Activated naive CD8-positive, alpha-beta T cell (primary cell): ENCODE measurements around the gene ARL6.

Experiments
- H3K27ac Mint-ChIP-seq: one replicate; pipeline ENCODE4 v1.8.0; 2021; ENCODE audit warnings: mixed read lengths
- H3K27me3 Mint-ChIP-seq: one replicate; pipeline ENCODE4 v1.8.0; 2021; ENCODE audit warnings: mixed read lengths
- H3K36me3 Mint-ChIP-seq: one replicate; pipeline ENCODE4 v1.8.0; 2021; ENCODE audit warnings: mixed read lengths
- H3K4me1 Mint-ChIP-seq: one replicate; pipeline ENCODE4 v1.8.0; 2021; ENCODE audit warnings: low read depth, mixed read lengths
- H3K4me3 Mint-ChIP-seq: one replicate; pipeline ENCODE4 v1.8.0; 2021; ENCODE audit warnings: mild to moderate bottlenecking, mixed read lengths
- H3K9me3 Mint-ChIP-seq: one replicate; pipeline ENCODE4 v1.8.0; 2021; ENCODE audit warnings: low read depth, mixed read lengths

The ARL6 gene

DNA sequence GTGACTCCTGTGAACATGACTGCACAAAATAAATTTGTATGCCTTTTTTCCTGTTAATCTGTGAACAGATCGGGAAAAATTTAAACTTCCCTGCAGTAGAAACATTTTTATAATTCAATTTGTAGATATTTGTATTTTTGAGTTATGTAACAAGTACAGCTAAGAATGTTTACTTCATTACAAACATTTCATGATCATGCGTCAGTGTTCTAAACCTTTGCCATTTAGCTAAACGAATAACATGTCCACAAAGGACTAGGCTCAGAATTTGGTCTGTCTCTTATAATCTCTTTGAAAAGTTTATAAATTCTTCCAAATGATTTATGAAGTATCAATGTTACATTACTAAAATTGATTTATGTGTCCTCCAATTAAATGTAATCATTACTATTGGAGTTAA, 39.9 kb downstream of the ARL6 start:
- no peaks in the 10 kb centered on the region for H3K9me3 Mint-ChIP-seq
- H3K36me3 Mint-ChIP-seq, result peaks cover 4% of the 10 kb centered on the region
- no peaks in the 10 kb centered on the region for H3K4me1 Mint-ChIP-seq
- no peak overlapping the region for H3K27ac Mint-ChIP-seq
- H3K27me3 Mint-ChIP-seq, result peaks cover 1% of the 10 kb centered on the region
- no peak overlapping the region for H3K4me3 Mint-ChIP-seq

DNA sequence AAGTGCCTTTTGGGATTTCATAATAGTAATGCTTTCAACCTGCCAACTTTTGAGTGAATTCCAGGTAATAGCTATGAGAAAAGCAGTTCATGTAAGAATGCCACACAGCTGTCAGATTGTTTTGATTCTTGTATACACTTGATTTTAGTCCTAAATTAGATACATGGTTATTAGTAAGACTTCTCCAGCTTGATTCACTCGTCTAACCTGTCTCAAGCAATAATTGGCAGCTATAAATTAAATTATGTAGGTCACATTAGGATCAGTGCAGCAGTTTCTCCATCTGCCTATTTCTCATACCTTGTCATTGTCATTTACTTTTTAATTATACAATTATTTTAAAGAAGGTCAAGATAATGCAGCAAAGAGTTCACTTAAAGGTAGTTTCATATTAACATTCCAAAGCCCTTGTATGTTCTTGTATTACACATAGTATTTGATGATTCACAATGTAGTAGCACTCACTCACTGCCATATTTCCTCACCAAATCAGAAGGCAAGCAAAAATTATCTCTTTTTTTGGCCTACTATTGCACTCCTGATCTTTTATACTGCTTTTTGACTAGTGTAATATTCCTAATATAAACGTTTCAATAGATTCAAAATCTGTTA, 46.3 kb downstream of the ARL6 start:
- H3K4me1 Mint-ChIP-seq, result peaks cover 9% of the 10 kb centered on the region
- peaks cover 2% of the 10 kb centered on the region for H3K36me3 Mint-ChIP-seq
- no peak overlapping the region for H3K27ac Mint-ChIP-seq
- no peak overlapping the region for H3K4me3 Mint-ChIP-seq
- H3K9me3 Mint-ChIP-seq, result no peaks in the 10 kb centered on the region
- peaks cover 1% of the 10 kb centered on the region for H3K27me3 Mint-ChIP-seq

DNA sequence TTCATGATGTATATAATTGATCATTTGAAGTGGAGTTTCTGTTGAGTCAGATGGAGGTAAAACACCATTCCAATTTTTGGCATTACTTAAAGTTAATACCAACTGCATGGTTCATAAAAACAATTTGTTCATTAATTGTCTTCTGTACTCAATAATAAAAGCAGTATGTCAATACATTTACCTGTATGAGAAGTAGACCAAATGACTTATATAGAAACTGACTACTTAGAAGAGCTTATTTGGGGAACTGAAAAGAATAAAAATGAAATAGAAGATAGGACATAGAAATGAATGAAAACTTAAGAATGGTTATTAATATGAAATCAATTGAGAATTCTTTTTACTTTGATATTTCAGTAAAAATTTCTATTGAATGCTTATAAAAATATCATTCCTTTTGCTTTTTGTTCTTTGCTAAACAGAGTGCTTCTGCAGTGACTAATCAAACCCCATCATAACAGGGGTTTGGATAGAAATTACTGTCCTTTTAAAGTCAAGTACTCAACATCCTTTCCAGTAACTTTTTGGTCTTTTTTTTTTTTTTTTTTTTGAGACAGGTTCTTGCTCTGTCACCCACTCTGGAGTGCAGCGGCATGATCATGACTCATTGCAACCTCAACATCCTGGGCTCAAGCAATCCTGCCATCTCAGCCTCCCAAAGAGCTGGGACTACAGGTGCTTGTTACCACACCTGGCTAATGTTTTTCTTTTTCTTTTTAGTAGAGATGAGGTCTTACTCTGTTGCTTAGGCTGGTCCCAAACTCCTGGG, 50.8 kb downstream of the ARL6 start:
- peaks cover 2% of the 10 kb centered on the region for H3K36me3 Mint-ChIP-seq
- peak overlapping the region; percentile 17 for H3K27ac Mint-ChIP-seq
- peaks cover 5% of the 10 kb centered on the region for H3K27me3 Mint-ChIP-seq
- no peaks in the 10 kb centered on the region for H3K9me3 Mint-ChIP-seq
- H3K4me3 Mint-ChIP-seq, result no peak overlapping the region
- peaks cover 11% of the 10 kb centered on the region for H3K4me1 Mint-ChIP-seq

DNA sequence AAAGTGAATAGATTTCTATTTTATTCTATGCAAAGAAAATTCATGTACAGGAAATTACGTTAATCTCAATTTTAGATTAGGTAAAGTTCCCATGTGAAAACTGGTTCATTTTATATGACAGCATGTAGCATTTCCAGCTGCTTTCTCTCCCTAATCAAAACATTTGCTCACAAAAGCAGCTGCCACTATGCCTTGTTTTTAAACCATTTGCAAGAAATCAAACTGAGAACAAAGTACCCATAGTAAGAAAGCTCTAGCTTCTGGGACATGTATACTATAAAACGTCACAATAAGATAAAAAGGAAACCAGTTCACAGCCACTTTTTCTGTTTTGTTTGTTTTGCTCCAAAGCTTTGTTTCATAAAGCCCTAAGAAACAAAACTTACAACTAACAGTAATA, 52.3 kb downstream of the ARL6 start:
- H3K4me3 Mint-ChIP-seq, result no peak overlapping the region
- H3K27ac Mint-ChIP-seq, result no peak overlapping the region
- peaks cover 2% of the 10 kb centered on the region for H3K36me3 Mint-ChIP-seq
- H3K4me1 Mint-ChIP-seq, result peaks cover 20% of the 10 kb centered on the region
- peaks cover 10% of the 10 kb centered on the region for H3K27me3 Mint-ChIP-seq
- H3K9me3 Mint-ChIP-seq, result no peaks in the 10 kb centered on the region

DNA sequence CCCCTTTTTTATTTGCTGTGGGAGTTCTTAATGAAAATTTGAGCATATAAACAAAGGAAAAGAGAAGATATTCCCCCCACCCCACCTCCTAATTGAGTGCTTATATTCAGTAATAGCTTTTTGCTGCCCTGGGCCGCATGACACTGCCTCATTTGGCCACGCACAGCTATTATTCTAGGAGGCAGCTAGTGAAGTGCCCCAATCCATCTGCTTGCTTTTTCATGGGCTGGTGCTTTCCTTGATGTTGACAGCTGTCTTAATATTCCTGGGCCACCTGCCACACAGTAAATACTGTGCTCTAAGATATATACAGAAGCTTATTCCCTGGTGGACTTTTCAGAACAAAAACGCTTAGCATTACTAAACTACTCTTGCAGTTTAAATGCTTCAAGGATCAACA, 53.4 kb downstream of the ARL6 start:
- Mint-ChIP-seq H3K9me3 (no peaks in the 10 kb centered on the region), H3K27me3 (peaks cover 10% of the 10 kb centered on the region), H3K36me3 (no peaks in the 10 kb centered on the region), H3K4me1 (peaks cover 27% of the 10 kb centered on the region), H3K27ac (no peak overlapping the region), H3K4me3 (no peak overlapping the region)

DNA sequence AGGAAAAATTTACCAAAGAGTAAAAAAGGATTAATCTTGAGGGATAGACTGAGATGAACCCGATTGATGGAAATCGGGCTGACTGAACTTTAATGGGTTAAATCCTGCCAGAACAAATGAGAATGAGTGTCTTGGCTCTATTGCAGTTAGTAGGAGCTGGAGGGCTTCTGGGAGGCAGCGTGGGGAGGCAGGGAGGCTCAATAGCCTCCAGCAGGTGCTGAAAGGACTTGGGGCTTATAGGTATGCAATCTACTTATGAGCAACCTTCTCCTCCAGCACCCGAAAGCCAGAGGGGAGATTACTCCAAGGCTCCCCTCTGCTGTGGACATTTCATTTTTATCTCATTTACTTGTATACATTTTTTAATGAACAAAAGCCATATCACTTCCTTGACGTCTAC, 56.2 kb downstream of the ARL6 start:
- H3K4me1 Mint-ChIP-seq, result peaks cover 24% of the 10 kb centered on the region
- peak overlapping the region; percentile 85 for H3K4me3 Mint-ChIP-seq
- no peaks in the 10 kb centered on the region for H3K36me3 Mint-ChIP-seq
- peaks cover 11% of the 10 kb centered on the region for H3K27me3 Mint-ChIP-seq
- H3K9me3 Mint-ChIP-seq, result no peaks in the 10 kb centered on the region
- H3K27ac Mint-ChIP-seq, result peak overlapping the region; percentile 46

DNA sequence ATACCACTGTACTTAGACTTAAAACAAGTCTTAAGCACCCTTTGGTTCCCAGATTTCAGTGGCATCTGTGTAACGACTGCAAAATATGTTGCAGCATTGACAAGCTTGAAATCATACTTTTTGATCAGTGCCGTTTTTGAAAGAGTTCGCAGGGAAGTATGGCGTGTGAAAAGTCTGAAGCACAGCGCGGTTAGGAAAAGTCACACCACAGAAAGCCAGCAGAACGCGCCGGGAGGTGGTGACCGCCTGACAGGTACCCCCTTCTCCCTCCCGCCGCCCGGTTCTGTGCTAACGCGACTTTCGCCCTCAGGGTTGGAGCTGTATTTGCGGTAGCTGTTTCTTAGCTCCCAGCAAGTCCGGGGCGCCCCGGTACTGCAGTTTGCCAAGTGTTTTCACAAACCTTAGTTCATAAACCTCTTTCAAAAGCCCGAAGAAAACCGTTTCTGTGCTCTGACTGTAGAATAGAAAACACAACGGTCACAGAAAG, 56.8 kb downstream of the ARL6 start:
- Mint-ChIP-seq H3K36me3 (no peaks in the 10 kb centered on the region), H3K4me1 (peaks cover 22% of the 10 kb centered on the region), H3K27me3 (peaks cover 8% of the 10 kb centered on the region), H3K9me3 (no peaks in the 10 kb centered on the region), H3K27ac (peak overlapping the region; percentile 28), H3K4me3 (peak overlapping the region; percentile 85)

DNA sequence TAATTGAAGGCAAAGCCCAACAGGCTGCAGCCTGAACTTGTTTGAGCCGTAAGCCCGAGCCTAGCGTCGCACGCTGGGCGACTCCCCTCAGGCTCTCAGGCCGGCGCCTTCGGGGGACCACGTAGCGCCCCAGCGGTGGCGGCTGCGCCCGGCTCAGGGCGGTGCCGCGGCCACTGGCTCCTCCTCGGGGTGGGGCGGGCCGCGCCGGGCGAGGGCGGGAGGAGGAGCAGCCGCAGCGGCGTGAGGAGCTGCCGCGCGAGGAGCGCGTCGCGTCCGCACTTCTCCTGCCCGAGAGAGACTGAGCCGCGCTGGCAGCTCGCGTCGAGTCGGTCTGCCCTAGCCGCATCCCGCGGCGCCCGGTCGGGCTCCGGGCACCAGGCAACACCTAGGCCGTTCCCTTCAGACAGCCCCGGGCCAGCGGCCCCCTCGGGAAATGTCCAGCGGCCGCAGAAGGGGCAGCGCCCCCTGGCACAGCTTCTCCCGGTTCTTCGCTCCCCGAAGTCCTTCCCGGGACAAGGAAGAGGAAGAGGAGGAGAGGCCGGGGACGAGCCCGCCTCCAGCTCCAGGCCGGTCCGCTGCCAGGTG, 57.3 kb downstream of the ARL6 start, which contains the start of gene CRYBG3:
Gene CRYBG3 (plus strand): TSS at position 238 of the 585 bp plus-strand sequence. CDS start 196 bp downstream, at position 434.
- Mint-ChIP-seq H3K36me3 (no peaks in the 10 kb centered on the region), H3K27me3 (peaks cover 7% of the 10 kb centered on the region)

DNA sequence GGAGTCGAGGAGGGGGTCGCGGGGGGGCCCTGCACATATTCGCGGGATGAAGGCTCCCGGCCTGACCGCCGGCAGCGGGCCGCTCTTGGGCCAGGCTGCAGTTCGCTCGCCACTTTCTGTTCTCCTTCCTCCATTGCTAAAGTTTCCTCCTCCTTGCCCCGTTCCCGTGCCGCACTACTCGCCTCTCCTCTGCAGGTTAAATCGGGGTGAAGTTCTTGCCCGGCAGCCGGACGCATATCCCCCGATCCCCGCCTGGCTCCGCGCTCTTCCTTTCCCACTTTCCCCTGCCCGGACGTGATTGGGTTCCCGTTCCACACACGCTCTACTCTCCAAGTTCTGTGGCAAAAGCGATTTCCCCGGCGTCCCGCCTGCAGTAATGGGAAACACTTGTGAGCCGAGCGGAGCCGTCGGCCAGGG, 57.8 kb downstream of the ARL6 start:
- H3K36me3 Mint-ChIP-seq, result no peaks in the 10 kb centered on the region
- H3K27me3 Mint-ChIP-seq, result peaks cover 7% of the 10 kb centered on the region
- H3K27ac Mint-ChIP-seq, result peak overlapping the region; percentile 80
- H3K9me3 Mint-ChIP-seq, result no peaks in the 10 kb centered on the region
- peaks cover 22% of the 10 kb centered on the region for H3K4me1 Mint-ChIP-seq
- peak overlapping the region; percentile 95 for H3K4me3 Mint-ChIP-seq

More for the DNA sequence above, 57.3 kb downstream of the ARL6 start, which contains the start of gene CRYBG3:
- Mint-ChIP-seq H3K4me1 (peaks cover 22% of the 10 kb centered on the region), H3K27ac (peak within 1 kb of the TSS; percentile 80), H3K4me3 (peak within 1 kb of the TSS; percentile 95), H3K9me3 (no peaks in the 10 kb centered on the region)

DNA sequence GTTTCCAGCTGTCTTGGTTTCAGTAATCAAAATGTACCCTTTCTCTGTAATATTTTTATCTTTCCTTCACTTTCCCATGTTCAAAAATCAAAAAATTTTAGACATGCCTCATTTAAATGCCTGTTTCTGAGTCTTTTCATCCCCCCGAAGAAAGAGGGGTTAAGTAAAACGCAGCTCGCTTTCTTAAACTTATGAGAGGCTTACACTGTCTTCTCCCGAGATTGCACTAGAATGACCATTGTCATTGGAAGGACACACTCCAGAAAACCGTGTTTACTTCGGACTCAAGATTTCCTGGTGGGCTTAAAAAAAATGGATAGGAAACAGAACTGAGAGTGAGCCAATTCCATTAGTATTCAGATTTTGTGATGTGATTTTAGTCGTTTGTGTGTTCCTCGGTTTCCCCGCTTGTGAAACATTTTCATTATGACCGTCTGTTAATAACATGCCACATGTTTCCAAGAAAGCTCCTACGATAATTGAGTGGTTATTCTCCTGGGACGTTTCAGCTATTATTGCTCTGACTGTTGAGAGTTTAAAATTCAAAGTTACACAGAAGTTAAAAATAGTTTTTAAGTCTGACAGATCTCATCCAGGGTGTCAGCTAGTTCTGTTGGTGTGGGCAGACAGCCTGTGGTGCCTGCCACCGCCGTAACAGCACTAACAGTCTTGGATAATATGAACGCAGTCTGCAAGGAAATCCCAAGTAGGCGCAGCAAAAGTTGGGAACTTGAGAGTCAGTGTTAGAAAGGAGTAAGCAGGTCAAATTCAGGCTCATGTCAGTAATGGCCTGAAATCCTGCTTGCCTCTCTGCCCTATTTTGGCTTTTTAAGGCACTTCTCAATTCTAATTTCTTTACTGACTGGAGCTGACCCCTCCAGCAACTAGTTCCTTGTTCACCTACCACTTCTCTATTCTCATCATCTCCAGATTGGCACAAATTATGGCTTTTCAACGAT, 58.8 kb downstream of the ARL6 start:
- Mint-ChIP-seq H3K4me1 (peaks cover 22% of the 10 kb centered on the region), H3K4me3 (peak overlapping the region; percentile 95), H3K27ac (peak overlapping the region; percentile 68), H3K9me3 (no peaks in the 10 kb centered on the region), H3K27me3 (peaks cover 7% of the 10 kb centered on the region), H3K36me3 (no peaks in the 10 kb centered on the region)

DNA sequence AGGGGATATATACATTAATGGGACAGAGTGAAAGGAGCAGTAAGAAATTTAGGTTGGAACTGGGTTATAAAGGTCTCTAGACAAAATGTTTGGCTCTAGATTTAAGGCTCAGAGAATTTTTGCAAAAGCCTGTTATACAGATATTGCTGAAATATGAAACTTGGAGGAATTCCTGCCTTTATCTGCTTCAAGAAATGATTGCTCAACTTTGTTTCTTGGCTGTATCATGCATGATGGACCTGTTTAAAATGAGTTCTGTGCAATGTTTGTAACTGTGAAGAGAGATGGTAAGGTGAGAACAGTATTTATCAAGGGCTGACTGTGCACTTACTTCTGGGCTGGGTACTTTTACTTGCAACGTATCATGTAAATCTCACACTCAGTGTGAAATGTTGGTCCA, 60.5 kb downstream of the ARL6 start:
- no peak overlapping the region for H3K4me3 Mint-ChIP-seq
- H3K4me1 Mint-ChIP-seq, result peaks cover 22% of the 10 kb centered on the region
- H3K9me3 Mint-ChIP-seq, result no peaks in the 10 kb centered on the region
- no peak overlapping the region for H3K27ac Mint-ChIP-seq
- H3K36me3 Mint-ChIP-seq, result no peaks in the 10 kb centered on the region
- peaks cover 7% of the 10 kb centered on the region for H3K27me3 Mint-ChIP-seq

DNA sequence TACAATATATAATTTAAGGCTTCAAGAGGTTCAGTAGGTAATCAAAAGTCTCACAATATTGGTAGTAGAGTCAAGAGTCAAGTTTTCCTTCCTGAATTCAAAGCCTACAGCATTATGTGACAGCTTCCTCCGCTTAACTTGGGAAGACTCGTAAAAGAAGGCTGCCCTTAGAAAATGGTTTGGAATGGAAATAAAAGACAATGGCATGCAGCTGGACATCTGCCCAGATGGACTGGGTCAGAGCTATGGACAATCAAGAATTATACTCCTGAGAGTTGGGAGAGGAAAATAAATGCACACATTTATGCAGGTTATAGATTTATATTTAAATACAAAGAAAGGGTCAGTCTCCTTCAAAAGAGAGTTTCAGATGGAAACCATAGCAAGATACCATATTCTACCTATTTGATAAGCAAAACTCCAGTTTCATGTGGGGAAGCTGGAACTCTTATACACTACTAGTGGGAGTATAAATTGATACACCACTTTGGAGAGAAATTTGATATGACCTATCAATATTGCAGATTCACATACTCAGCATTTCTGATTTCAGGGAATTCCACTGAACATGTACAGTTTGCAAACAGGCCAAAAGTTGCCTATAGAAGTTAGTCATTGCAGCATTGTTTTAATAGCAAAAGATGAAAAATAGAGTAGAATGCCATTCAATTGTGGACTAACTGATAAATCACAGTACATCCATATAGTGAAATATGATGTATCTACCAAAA, 63.3 kb downstream of the ARL6 start:
- H3K27ac Mint-ChIP-seq, result no peak overlapping the region
- H3K36me3 Mint-ChIP-seq, result no peaks in the 10 kb centered on the region
- H3K27me3 Mint-ChIP-seq, result peaks cover 1% of the 10 kb centered on the region
- H3K9me3 Mint-ChIP-seq, result no peaks in the 10 kb centered on the region
- no peak overlapping the region for H3K4me3 Mint-ChIP-seq
- H3K4me1 Mint-ChIP-seq, result peaks cover 7% of the 10 kb centered on the region

DNA sequence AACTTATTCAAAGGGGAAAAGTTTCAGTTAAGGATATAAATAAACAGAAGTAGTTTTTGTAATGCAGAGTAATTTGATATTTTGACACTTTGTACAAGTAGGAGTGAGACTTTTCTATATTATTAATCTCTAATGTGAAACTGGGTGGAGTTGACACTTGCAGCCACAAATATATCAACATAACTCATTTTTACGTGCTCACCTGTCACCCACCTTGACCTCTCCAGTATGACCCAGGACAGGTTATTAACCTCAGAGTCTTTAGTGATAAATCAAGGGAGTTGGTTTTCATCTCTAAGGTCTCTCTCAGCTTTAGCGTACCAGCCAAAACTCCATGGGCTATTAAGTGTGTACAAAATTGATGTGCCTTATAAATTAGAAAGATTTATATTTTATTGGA, 64.6 kb downstream of the ARL6 start:
- H3K4me3 Mint-ChIP-seq, result no peak overlapping the region
- H3K27me3 Mint-ChIP-seq, result no peaks in the 10 kb centered on the region
- H3K9me3 Mint-ChIP-seq, result no peaks in the 10 kb centered on the region
- no peaks in the 10 kb centered on the region for H3K4me1 Mint-ChIP-seq
- no peaks in the 10 kb centered on the region for H3K36me3 Mint-ChIP-seq
- H3K27ac Mint-ChIP-seq, result no peak overlapping the region

DNA sequence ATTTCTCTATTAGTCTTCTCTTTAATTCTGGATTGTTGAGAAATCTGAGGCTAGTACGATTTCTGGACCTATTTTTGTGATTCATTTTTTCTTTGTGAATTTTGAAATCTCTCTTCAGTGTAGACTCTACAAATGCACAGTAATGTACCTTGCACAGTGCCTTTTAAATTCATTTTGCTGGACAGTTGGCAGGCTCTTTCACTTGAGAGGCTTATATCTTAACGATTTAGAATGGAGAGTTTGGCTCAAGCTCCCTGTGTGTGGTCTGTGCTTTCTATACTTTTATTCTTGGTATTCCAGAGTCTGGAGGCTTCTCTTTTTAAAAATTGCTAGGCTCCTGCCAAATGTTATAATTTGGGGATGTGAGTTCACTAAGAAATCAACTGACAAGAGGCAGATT, 66.1 kb downstream of the ARL6 start:
- H3K27me3 Mint-ChIP-seq, result no peaks in the 10 kb centered on the region
- no peak overlapping the region for H3K27ac Mint-ChIP-seq
- no peaks in the 10 kb centered on the region for H3K4me1 Mint-ChIP-seq
- H3K4me3 Mint-ChIP-seq, result no peak overlapping the region
- H3K36me3 Mint-ChIP-seq, result no peaks in the 10 kb centered on the region
- no peaks in the 10 kb centered on the region for H3K9me3 Mint-ChIP-seq
